Small intestine (tissue), 7 donors: ENCODE data around the gene DMKN. TPM values are rescaled to one million over a fixed set of nuclear protein-coding genes. Genes with fewer than 3 reads are reported as not detected.
A peak's percentile ranks its signal among the peaks of the same experiment; 100 is the strongest.

Source experiments
- DNase-seq, 2 donors: peaks; one replicate each; pipeline versions ENCODE4 v3.0.0 to v3.0.0-alpha.2; 2013
- FAIRE-seq: peaks from 2 replicates; lab custom pipeline; 2012; peaks lifted over from hg19 to GRCh38; lab: Jason Lieb, UNC
- H3K27ac ChIP-seq, 3 donors: one replicate each; pipeline ENCODE4 v1.5.1; 2013; ENCODE audit warnings: low read length in 2 of 3, mild to moderate bottlenecking in 2 of 3, control low read depth in 1 of 3, inconsistent platforms in 1 of 3, low read depth in 1 of 3, moderate library complexity in 1 of 3
- H3K27me3 ChIP-seq, 3 donors: one replicate each; pipeline ENCODE4 v1.6.1; 2013; ENCODE audit warnings: low read length in 3 of 3, inconsistent platforms in 1 of 3; ENCODE audit not compliant: control insufficient read depth in 3 of 3, insufficient read depth in 3 of 3
- H3K36me3 ChIP-seq, 3 donors: one replicate each; pipeline ENCODE4 v1.6.1; 2013; ENCODE audit warnings: low read length in 3 of 3, inconsistent platforms in 1 of 3, low read depth in 1 of 3, mild to moderate bottlenecking in 1 of 3, moderate library complexity in 1 of 3; ENCODE audit not compliant: control insufficient read depth in 3 of 3, insufficient read depth in 2 of 3
- H3K4me1 ChIP-seq, 3 donors: one replicate each; pipeline ENCODE4 v1.6.1; 2013; ENCODE audit warnings: low read length in 2 of 3, inconsistent platforms in 1 of 3, low read depth in 1 of 3, mild to moderate bottlenecking in 1 of 3, moderate library complexity in 1 of 3; ENCODE audit not compliant: control insufficient read depth in 3 of 3, insufficient read depth in 2 of 3
- H3K4me3 ChIP-seq, 3 donors: one replicate each; pipeline ENCODE4 v1.5.1; 2013; ENCODE audit warnings: low read length in 3 of 3, control low read depth in 1 of 3, inconsistent platforms in 1 of 3, low read depth in 1 of 3, mild to moderate bottlenecking in 1 of 3, moderate library complexity in 1 of 3
- H3K9me3 ChIP-seq, 2 donors: one replicate each; pipeline ENCODE4 v1.6.1; 2013; ENCODE audit warnings: low read depth in 1 of 2, low read length in 1 of 2; ENCODE audit not compliant: control insufficient read depth in 2 of 2, insufficient read depth in 1 of 2
- WGBS, 3 donors: extraction: QIAGEN DNeasy Blood & Tissue Kit; methylation state at CpG; one replicate each; pipeline ENCODE4 v1.1.7; 2013; 5-methylcytosine and 5-hydroxymethylcytosine counted together
- polyA plus RNA-seq, 4 donors: library from polyadenylated mRNA; stranded (reverse) in 3 of 4; unstranded in 1 of 4; fragments of 200-250 nt in 3 of 4; fragments of 120-200 nt in 1 of 4; gene quantifications; one replicate each; pipeline versions ENCODE4 v1.2.1 to v1.2.3, GENCODE V29; 2013
- donor health status: healthy with polysubstance abuse.
- donor health status: control.
- donor health status: control.
- donor health status: Bipolar disorder and iron deficiency.
- donor health status: healthy.

DMKN gene
- polyA plus RNA-seq, 4 donors: 4.7 to 36.9 (median 7.6) TPM; not detected in 1

- Histone ChIP-seq H3K27ac (no peak overlapping the region), H3K9me3 (no peaks in the 10 kb centered on the region), H3K36me3 (no peaks in the 10 kb centered on the region), H3K27me3 (peaks cover 0 to 41% (median 20%) of the 10 kb centered on the region in 3 donors), H3K4me1 (no peaks in the 10 kb centered on the region), H3K4me3 (no peak overlapping the region)
- FAIRE-seq (no peak), DNase-seq (peak in 1 of 2 donors; percentile 56)
- 3 to 10% (median 7%) methylated on average over 30 of the region's 30 CpGs for WGBS, 3 donors
These were observed 20.5 kb upstream of the DMKN start for GRCh38 chr19:35533822-35534392.

- no peak for DNase-seq
- Histone ChIP-seq H3K27me3 (peaks cover 0 to 43% (median 22%) of the 10 kb centered on the region in 3 donors), H3K4me1 (no peaks in the 10 kb centered on the region), H3K9me3 (no peaks in the 10 kb centered on the region), H3K4me3 (no peak within 1 kb of the TSS), H3K27ac (no peak within 1 kb of the TSS), H3K36me3 (no peaks in the 10 kb centered on the region)
- no peak for FAIRE-seq
- WGBS, 3 donors: 34 to 44% (median 44%) methylated on average over 36 to 39 of the region's 39 CpGs
These were observed 19.9 kb upstream of the DMKN start, which contains the start of gene GAPDHS for GRCh38 chr19:35533201-35533821. Gene GAPDHS, plus strand, starts transcription at chr19:35533456. Its CDS starts 72 bp downstream, at chr19:35533528.

GRCh38 chr19:35531291-35531690 lies 17.8 kb upstream of the DMKN start:
- 22 to 41% (median 36%) methylated on average over 6 of the region's 6 CpGs for WGBS, 3 donors
- Histone ChIP-seq H3K36me3 (no peaks in the 10 kb centered on the region), H3K9me3 (no peaks in the 10 kb centered on the region), H3K27ac (no peak overlapping the region), H3K4me3 (no peak overlapping the region), H3K27me3 (peaks cover 0 to 44% (median 23%) of the 10 kb centered on the region in 3 donors), H3K4me1 (no peaks in the 10 kb centered on the region)
- FAIRE-seq: no peak
- DNase-seq: no peak

- 50 to 57% (median 57%) methylated on average over 19 of the region's 19 CpGs for WGBS, 3 donors
- no peaks in the 10 kb centered on the region for H3K4me1 ChIP-seq
- DNase-seq: no peak
These were observed 16.1 kb upstream of the DMKN start for GRCh38 chr19:35529241-35530218.

GRCh38 chr19:35528218-35529038 lies 15.0 kb upstream of the DMKN start, which contains the start of gene SBSN:
Gene SBSN, minus strand, starts transcription at chr19:35528311. Its CDS starts 30 bp downstream, at chr19:35528281.
- no peaks in the 10 kb centered on the region for H3K9me3 ChIP-seq
- FAIRE-seq: no peak

More at GRCh38 chr19:35529241-35530218, 16.1 kb upstream of the DMKN start:
- Histone ChIP-seq H3K36me3 (no peaks in the 10 kb centered on the region), H3K4me3 (no peak overlapping the region), H3K27me3 (peaks cover 0 to 42% (median 22%) of the 10 kb centered on the region in 3 donors), H3K9me3 (no peaks in the 10 kb centered on the region), H3K27ac (no peak overlapping the region)
- FAIRE-seq: no peak

GRCh38 chr19:35525873-35526272 lies 12.4 kb upstream of the DMKN start:
- no peak for FAIRE-seq
- Histone ChIP-seq H3K27me3 (peaks cover 0 to 20% (median 5%) of the 10 kb centered on the region in 3 donors), H3K4me3 (no peak overlapping the region), H3K4me1 (no peaks in the 10 kb centered on the region), H3K9me3 (no peaks in the 10 kb centered on the region), H3K36me3 (no peaks in the 10 kb centered on the region), H3K27ac (no peak overlapping the region)
- DNase-seq: no peak
- 46 to 73% (median 55%) methylated on average over 4 of the region's 4 CpGs for WGBS, 3 donors

More at GRCh38 chr19:35528218-35529038, 15.0 kb upstream of the DMKN start, which contains the start of gene SBSN:
- H3K4me3 ChIP-seq: no peak within 1 kb of the TSS
- DNase-seq: no peak
- no peaks in the 10 kb centered on the region for H3K4me1 ChIP-seq
- no peak within 1 kb of the TSS for H3K27ac ChIP-seq
- no peaks in the 10 kb centered on the region for H3K36me3 ChIP-seq
- WGBS, 3 donors: 70 to 77% (median 71%) methylated on average over 11 of the region's 11 CpGs
- H3K27me3 ChIP-seq: peaks cover 0 to 35% (median 13%) of the 10 kb centered on the region in 3 donors

- DNase-seq (no peak), FAIRE-seq (no peak)
- Histone ChIP-seq H3K27ac (no peak overlapping the region), H3K9me3 (no peaks in the 10 kb centered on the region), H3K27me3 (peaks cover 0 to 13% (median 5%) of the 10 kb centered on the region in 3 donors), H3K36me3 (no peaks in the 10 kb centered on the region), H3K4me3 (no peak overlapping the region), H3K4me1 (no peaks in the 10 kb centered on the region)
- WGBS, 3 donors: 36 to 60% (median 38%) methylated on average over 11 of the region's 11 CpGs
These were observed 10.9 kb upstream of the DMKN start for GRCh38 chr19:35524181-35524837.
